Measurements from ENCODE around the gene GRIP1. TPM values are rescaled to one million over a fixed set of nuclear protein-coding genes. Genes with fewer than 3 reads are reported as not detected.

Gene GRIP1
- total and polyA plus RNA-seq, 10 of the 15 experiments (the other 5 are each of a cell fraction or from before 2014, with no cell fraction given), result 0.05 to 0.85 (median 0.50) TPM; not detected in 7

GRCh38 chr12:66371982-66372381 is 306.9 kb downstream of the GRIP1 start:
- FAIRE-seq, result no peak

More at GRCh38 chr12:66371982-66372381, 306.9 kb downstream of the GRIP1 start:
- no TSS peak for BruUV-seq (replicated peaks)
- Histone ChIP-seq H2AFZ (ENCODE audit: control insufficient read depth, low read depth, low read length) (no peak overlapping the region), H4K20me1 (ENCODE audit: control insufficient read depth, insufficient read depth) (no peaks in the 10 kb centered on the region), H3K9me3 (replicated peaks; ENCODE audit: control insufficient read depth, insufficient read depth, low read length) (no peaks in the 10 kb centered on the region), H3K4me2 (ENCODE audit: control insufficient read depth, insufficient read depth) (no peak overlapping the region), H3K79me2 (ENCODE audit: control insufficient read depth, insufficient read depth, low read length) (no peaks in the 10 kb centered on the region), H3K4me3 (no peak overlapping the region), H3K4me1 (ENCODE audit: control insufficient read depth, insufficient read depth, low read length) (no peaks in the 10 kb centered on the region), H3K27ac (ENCODE audit: control insufficient read depth, insufficient read depth) (no peak overlapping the region), H3K36me3 (ENCODE audit: control insufficient read depth in 2 of 2, insufficient read depth in 2 of 2, low read length in 1 of 2) (no peaks in the 10 kb centered on the region), H3K27me3 (replicated peaks in 1 of 2; ENCODE audit: control insufficient read depth in 2 of 2, insufficient read depth in 2 of 2, low read length in 1 of 2) (no peaks in the 10 kb centered on the region; a peak in 1 of 4 replicates), H3K9ac (ENCODE audit: control insufficient read depth, insufficient read depth, low read length) (no peak overlapping the region)
- ChIA-PET CTCF (interaction anchor here (0.9 kb wide), 1 partner anchor 327 kb away, joined by 3 read pairs; no protein-coding TSS in a partner anchor), RAD21 (ENCODE audit: unreplicated experiment) (no interaction called here), POLR2A (no interaction called here), SMC1A (ENCODE audit: uncharacterized antibody, unreplicated experiment) (no interaction called here)
- intact Hi-C loops (cut with micrococcal nuclease; ENCODE audit: unreplicated experiment), result no loop called here
- TF ChIP-seq POU2F2 (IDR thresholded peaks at IDR 0.05; ENCODE audit: borderline replicate concordance, low read depth, low read length) (no peak), NFIC (IDR thresholded peaks at IDR 0.05; ENCODE audit: low read depth, low read length) (no peak), CEBPB (IDR thresholded peaks at IDR 0.05; ENCODE audit: borderline replicate concordance in 1 of 2, low read depth in 2 of 2, low read length in 2 of 2) (no peak), SP1 (IDR thresholded peaks at IDR 0.05; ENCODE audit: low read depth, low read length) (no peak), NBN (IDR thresholded peaks at IDR 0.05) (no peak), FOXM1 (IDR thresholded peaks at IDR 0.05; ENCODE audit: low read depth, low read length) (no peak), RUNX3 (IDR thresholded peaks at IDR 0.05; ENCODE audit: low read length) (no peak), SMAD5 (IDR thresholded peaks at IDR 0.05; ENCODE audit: low read depth) (no peak), NFYA (IDR thresholded peaks at IDR 0.05; ENCODE audit: borderline replicate concordance, low read depth, low read length) (no peak), EP300 (IDR thresholded peaks at IDR 0.05; ENCODE audit: borderline replicate concordance in 1 of 2, control insufficient read depth in 1 of 2, low read depth in 2 of 2, low read length in 2 of 2) (no peak), BHLHE40 (IDR thresholded peaks at IDR 0.05; ENCODE audit: borderline replicate concordance in 1 of 2, low read depth in 2 of 2, low read length in 1 of 2) (no peak), STAT3 (IDR thresholded peaks at IDR 0.05; ENCODE audit: low read depth, low read length) (no peak), ATF7 (IDR thresholded peaks at IDR 0.05; ENCODE audit: low read depth) (no peak), MEF2B (IDR thresholded peaks at IDR 0.05; ENCODE audit: partially characterized antibody, poor library complexity, severe bottlenecking) (no peak), ZNF622 (IDR thresholded peaks at IDR 0.05) (no peak), ZBTB4 (CRISPR knock-in tag; IDR thresholded peaks at IDR 0.05) (no peak)
- TF ChIP-seq, protein P1, sequence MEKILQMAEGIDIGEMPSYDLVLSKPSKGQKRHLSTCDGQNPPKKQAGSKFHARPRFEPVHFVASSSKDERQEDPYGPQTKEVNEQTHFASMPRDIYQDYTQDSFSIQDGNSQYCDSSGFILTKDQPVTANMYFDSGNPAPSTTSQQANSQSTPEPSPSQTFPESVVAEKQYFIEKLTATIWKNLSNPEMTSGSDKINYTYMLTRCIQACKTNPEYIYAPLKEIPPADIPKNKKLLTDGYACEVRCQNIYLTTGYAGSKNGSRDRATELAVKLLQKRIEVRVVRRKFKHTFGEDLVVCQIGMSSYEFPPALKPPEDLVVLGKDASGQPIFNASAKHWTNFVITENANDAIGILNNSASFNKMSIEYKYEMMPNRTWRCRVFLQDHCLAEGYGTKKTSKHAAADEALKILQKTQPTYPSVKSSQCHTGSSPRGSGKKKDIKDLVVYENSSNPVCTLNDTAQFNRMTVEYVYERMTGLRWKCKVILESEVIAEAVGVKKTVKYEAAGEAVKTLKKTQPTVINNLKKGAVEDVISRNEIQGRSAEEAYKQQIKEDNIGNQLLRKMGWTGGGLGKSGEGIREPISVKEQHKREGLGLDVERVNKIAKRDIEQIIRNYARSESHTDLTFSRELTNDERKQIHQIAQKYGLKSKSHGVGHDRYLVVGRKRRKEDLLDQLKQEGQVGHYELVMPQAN (conservative IDR thresholded peaks at IDR 0.05), result no peak
- WGBS (ENCODE audit: insufficient coverage, insufficient replicate concordance, low lambda C conversion rate, missing lambda C conversion rate), result 50% methylated on average over 2 of the region's 2 CpGs
- no peak for DNase-seq (ENCODE audit: low read depth, low spot score)
- in situ Hi-C loops (cut with MboI), result no loop called here
- ATAC-seq, result no peak

All from GM12878 (cell line).